WTC11 (cell line): ENCODE data around the gene DTNA. TPM values are rescaled to one million over a fixed set of nuclear protein-coding genes. Genes with fewer than 3 reads are reported as not detected.

ENCODE experiments used
- ATAC-seq: fragments of 200-7000 bp; cut with Tn5 transposase; 2 replicates; pipeline ENCODE4 v1.10.0; 2021; ENCODE audit warnings: mild to moderate bottlenecking, moderate library complexity
- CTCF ChIA-PET: fragments of 300-600 bp; sonication (Branson Sonifier 250); formaldehyde crosslinking; loops from one replicate; lab custom pipeline; 2021; ENCODE audit warnings: antibody characterized with exemption; lab: Charles Lee
- POLR2A ChIA-PET: fragments of 350-600 bp; sonication (Branson Sonifier 250); formaldehyde crosslinking; loops from one replicate; lab custom pipeline; 2021; ENCODE audit warnings: antibody characterized with exemption; lab: Charles Lee
- DNase-seq: peaks from one replicate; pipeline ENCODE4 v3.0.0; 2021; ENCODE audit warnings: low spot score
- H3K27ac Mint-ChIP-seq: 2 replicates; pipeline ENCODE4 v1.8.0; 2021; ENCODE audit warnings: mixed read lengths
- H3K27me3 Mint-ChIP-seq: 2 replicates; pipeline ENCODE4 v1.8.0; 2021; ENCODE audit warnings: low read depth, mild to moderate bottlenecking, moderate library complexity, mixed read lengths
- H3K36me3 Mint-ChIP-seq: 2 replicates; pipeline ENCODE4 v1.8.0; 2021; ENCODE audit warnings: mixed read lengths
- H3K4me1 Mint-ChIP-seq: 2 replicates; pipeline ENCODE4 v1.8.0; 2022; ENCODE audit warnings: mixed read lengths
- H3K4me3 Mint-ChIP-seq: 2 replicates; pipeline ENCODE4 v1.8.0; 2021; ENCODE audit warnings: mild to moderate bottlenecking, moderate library complexity, mixed read lengths
- H3K9me3 Mint-ChIP-seq: 2 replicates; pipeline ENCODE4 v1.8.0; 2021; ENCODE audit warnings: mixed read lengths
- CREM ChIP-seq: sonication (generic); formaldehyde crosslinking; IDR thresholded peaks from 2 replicates; pipeline ENCODE4 v1.8.1; 2022; ENCODE audit warnings: mild to moderate bottlenecking, missing genetic modification reagents, moderate library complexity
- FOXJ3 ChIP-seq: sonication (generic); formaldehyde crosslinking; IDR thresholded peaks from 2 replicates; pipeline ENCODE4 v1.9.0; 2021; ENCODE audit warnings: missing genetic modification reagents, mild to moderate bottlenecking, borderline replicate concordance
- JUN ChIP-seq: sonication (generic); formaldehyde crosslinking; IDR thresholded peaks from 2 replicates; pipeline ENCODE4 v1.8.0; 2023; ENCODE audit warnings: mild to moderate bottlenecking, missing genetic modification reagents
- ZNF138 ChIP-seq: sonication (generic); formaldehyde crosslinking; conservative IDR thresholded peaks from 2 replicates; pipeline ENCODE4 v1.8.1; 2022; ENCODE audit warnings: mild to moderate bottlenecking, moderate library complexity, missing genetic modification reagents
- total RNA-seq: library from RNA; stranded (reverse); gene quantifications from 3 replicates; pipeline ENCODE4 v1.2.3, GENCODE V29; 2021
- TF ChIP-seq, protein P1 (sequence below): sonication (generic); formaldehyde crosslinking; IDR thresholded peaks from 2 replicates; pipeline ENCODE4 v1.8.1; 2023; ENCODE audit warnings: mild to moderate bottlenecking, missing genetic modification reagents, borderline replicate concordance
- TF ChIP-seq, protein P2 (sequence below): sonication (generic); formaldehyde crosslinking; IDR thresholded peaks from 2 replicates; pipeline ENCODE4 v1.8.0; 2022; ENCODE audit warnings: mild to moderate bottlenecking, missing genetic modification reagents
- TF ChIP-seq, protein P3 (sequence below): sonication (generic); formaldehyde crosslinking; conservative IDR thresholded peaks from 2 replicates; pipeline ENCODE4 v1.8.1; 2022; ENCODE audit warnings: mild to moderate bottlenecking, missing genetic modification reagents
- TF ChIP-seq, protein P4 (sequence below): sonication (generic); formaldehyde crosslinking; IDR thresholded peaks from 2 replicates; pipeline ENCODE4 v1.8.0; 2022; ENCODE audit warnings: mild to moderate bottlenecking, missing genetic modification reagents
- TF ChIP-seq, protein P5 (sequence below): sonication (generic); formaldehyde crosslinking; IDR thresholded peaks from 2 replicates; pipeline ENCODE4 v1.8.1; 2022; ENCODE audit warnings: low read depth, mild to moderate bottlenecking, moderate library complexity, missing genetic modification reagents, borderline replicate concordance
- TF ChIP-seq, protein P6 (sequence below): sonication (generic); formaldehyde crosslinking; IDR thresholded peaks from 2 replicates; pipeline ENCODE4 v1.8.0; 2022; ENCODE audit warnings: mild to moderate bottlenecking, missing genetic modification reagents
- TF ChIP-seq, protein P7 (sequence below): sonication (generic); formaldehyde crosslinking; IDR thresholded peaks from 2 replicates; pipeline ENCODE4 v1.8.1; 2023; ENCODE audit warnings: mild to moderate bottlenecking, missing genetic modification reagents, moderate library complexity
- TF ChIP-seq, protein P8 (sequence below): fragments of 250-450 bp; sonication (Bioruptor Pico); conservative IDR thresholded peaks from 2 replicates; pipeline ENCODE4 v1.9.0; 2021; ENCODE audit warnings: mild to moderate bottlenecking

Gene DTNA
- total RNA-seq, 1 experiment from 2014 or later, result 16.1 TPM

DNA sequence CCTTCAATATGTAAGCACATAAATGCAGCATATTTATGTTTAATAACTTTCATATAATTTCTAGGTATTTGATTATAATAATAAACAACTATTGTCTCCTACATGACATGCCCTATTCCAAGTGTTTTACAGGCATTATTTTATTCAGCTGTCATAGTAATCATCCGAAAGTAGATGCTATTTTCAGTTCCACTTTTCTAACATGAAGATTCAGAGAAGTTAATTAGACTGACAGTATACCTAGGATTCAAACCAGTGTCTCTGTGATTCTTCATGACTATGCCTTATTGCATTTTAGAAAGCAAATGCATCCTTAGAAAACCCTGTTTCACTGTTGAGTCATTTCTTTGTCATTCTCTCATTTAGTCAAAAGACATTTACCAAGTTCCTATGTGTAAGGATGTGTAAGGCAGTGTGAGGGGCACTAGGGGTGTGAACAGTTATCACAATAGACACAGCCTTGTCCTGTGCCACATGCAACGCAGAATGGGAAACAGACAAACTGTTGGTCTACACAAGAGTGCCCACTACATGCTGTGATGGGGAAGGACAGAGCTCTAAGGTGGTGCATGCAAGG is 79.8 kb downstream of the DTNA start:
- peaks cover 32% of the 10 kb centered on the region for H3K4me1 Mint-ChIP-seq
- ATAC-seq, result no peak; the same call in 1 of the 2 replicates
- TF ChIP-seq, protein P1, sequence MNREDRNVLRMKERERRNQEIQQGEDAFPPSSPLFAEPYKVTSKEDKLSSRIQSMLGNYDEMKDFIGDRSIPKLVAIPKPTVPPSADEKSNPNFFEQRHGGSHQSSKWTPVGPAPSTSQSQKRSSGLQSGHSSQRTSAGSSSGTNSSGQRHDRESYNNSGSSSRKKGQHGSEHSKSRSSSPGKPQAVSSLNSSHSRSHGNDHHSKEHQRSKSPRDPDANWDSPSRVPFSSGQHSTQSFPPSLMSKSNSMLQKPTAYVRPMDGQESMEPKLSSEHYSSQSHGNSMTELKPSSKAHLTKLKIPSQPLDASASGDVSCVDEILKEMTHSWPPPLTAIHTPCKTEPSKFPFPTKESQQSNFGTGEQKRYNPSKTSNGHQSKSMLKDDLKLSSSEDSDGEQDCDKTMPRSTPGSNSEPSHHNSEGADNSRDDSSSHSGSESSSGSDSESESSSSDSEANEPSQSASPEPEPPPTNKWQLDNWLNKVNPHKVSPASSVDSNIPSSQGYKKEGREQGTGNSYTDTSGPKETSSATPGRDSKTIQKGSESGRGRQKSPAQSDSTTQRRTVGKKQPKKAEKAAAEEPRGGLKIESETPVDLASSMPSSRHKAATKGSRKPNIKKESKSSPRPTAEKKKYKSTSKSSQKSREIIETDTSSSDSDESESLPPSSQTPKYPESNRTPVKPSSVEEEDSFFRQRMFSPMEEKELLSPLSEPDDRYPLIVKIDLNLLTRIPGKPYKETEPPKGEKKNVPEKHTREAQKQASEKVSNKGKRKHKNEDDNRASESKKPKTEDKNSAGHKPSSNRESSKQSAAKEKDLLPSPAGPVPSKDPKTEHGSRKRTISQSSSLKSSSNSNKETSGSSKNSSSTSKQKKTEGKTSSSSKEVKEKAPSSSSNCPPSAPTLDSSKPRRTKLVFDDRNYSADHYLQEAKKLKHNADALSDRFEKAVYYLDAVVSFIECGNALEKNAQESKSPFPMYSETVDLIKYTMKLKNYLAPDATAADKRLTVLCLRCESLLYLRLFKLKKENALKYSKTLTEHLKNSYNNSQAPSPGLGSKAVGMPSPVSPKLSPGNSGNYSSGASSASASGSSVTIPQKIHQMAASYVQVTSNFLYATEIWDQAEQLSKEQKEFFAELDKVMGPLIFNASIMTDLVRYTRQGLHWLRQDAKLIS (CRISPR knock-in tag), result no peak
- TF ChIP-seq, protein P2, sequence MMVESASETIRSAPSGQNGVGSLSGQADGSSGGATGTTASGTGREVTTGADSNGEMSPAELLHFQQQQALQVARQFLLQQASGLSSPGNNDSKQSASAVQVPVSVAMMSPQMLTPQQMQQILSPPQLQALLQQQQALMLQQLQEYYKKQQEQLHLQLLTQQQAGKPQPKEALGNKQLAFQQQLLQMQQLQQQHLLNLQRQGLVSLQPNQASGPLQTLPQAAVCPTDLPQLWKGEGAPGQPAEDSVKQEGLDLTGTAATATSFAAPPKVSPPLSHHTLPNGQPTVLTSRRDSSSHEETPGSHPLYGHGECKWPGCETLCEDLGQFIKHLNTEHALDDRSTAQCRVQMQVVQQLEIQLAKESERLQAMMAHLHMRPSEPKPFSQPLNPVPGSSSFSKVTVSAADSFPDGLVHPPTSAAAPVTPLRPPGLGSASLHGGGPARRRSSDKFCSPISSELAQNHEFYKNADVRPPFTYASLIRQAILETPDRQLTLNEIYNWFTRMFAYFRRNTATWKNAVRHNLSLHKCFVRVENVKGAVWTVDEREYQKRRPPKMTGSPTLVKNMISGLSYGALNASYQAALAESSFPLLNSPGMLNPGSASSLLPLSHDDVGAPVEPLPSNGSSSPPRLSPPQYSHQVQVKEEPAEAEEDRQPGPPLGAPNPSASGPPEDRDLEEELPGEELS (CRISPR knock-in tag), result no peak
- TF ChIP-seq CREM (CRISPR knock-in tag) (no peak), ZNF138 (no peak), FOXJ3 (CRISPR knock-in tag) (no peak)
- TF ChIP-seq, protein P3, sequence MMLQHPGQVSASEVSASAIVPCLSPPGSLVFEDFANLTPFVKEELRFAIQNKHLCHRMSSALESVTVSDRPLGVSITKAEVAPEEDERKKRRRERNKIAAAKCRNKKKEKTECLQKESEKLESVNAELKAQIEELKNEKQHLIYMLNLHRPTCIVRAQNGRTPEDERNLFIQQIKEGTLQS (CRISPR knock-in tag), result no peak
- TF ChIP-seq, protein P4, sequence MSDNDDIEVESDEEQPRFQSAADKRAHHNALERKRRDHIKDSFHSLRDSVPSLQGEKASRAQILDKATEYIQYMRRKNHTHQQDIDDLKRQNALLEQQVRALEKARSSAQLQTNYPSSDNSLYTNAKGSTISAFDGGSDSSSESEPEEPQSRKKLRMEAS, result no peak
- TF ChIP-seq, protein P5, sequence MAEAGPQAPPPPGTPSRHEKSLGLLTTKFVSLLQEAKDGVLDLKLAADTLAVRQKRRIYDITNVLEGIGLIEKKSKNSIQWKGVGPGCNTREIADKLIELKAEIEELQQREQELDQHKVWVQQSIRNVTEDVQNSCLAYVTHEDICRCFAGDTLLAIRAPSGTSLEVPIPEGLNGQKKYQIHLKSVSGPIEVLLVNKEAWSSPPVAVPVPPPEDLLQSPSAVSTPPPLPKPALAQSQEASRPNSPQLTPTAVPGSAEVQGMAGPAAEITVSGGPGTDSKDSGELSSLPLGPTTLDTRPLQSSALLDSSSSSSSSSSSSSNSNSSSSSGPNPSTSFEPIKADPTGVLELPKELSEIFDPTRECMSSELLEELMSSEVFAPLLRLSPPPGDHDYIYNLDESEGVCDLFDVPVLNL (CRISPR knock-in tag), result no peak
- TF ChIP-seq, protein P6, sequence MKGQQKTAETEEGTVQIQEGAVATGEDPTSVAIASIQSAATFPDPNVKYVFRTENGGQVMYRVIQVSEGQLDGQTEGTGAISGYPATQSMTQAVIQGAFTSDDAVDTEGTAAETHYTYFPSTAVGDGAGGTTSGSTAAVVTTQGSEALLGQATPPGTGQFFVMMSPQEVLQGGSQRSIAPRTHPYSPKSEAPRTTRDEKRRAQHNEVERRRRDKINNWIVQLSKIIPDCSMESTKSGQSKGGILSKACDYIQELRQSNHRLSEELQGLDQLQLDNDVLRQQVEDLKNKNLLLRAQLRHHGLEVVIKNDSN, result no peak
- TF ChIP-seq, protein P7, sequence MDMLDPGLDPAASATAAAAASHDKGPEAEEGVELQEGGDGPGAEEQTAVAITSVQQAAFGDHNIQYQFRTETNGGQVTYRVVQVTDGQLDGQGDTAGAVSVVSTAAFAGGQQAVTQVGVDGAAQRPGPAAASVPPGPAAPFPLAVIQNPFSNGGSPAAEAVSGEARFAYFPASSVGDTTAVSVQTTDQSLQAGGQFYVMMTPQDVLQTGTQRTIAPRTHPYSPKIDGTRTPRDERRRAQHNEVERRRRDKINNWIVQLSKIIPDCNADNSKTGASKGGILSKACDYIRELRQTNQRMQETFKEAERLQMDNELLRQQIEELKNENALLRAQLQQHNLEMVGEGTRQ, result no peak
- no peaks in the 10 kb centered on the region; the same call in 1 of the 2 replicates for H3K27me3 Mint-ChIP-seq
- peaks cover 23% of the 10 kb centered on the region for H3K9me3 Mint-ChIP-seq
- ChIA-PET POLR2A (no interaction called here), CTCF (interaction anchor here (1.6 kb wide), 1 partner anchor 20 kb away, joined by 4 read pairs; no protein-coding TSS in a partner anchor)
- H3K27ac Mint-ChIP-seq, result no peak overlapping the region
- no peak for DNase-seq
- no peak overlapping the region for H3K4me3 Mint-ChIP-seq
- peaks cover 26% of the 10 kb centered on the region for H3K36me3 Mint-ChIP-seq

DNA sequence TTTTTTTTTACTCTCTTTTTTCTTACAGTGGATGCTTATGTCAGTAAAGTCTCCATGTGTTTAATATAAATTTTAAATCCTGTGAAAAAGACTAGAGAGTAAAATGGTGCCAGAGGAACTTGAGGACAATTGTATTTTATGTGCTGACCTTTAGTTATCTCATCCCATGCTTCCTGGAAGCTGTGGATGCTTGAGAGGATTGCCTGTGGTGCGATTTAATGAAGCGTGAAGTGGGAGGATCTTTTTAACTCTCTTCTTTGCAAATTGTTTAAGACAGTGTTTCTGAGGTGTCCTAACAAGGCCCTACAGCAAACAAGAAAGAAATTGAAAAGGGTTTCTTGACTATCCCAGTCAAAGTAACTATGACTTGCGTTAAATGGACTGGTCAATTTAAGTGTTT is 84.2 kb downstream of the DTNA start:
- ATAC-seq (no peak), DNase-seq (no peak)
- H3K27me3 Mint-ChIP-seq, result no peaks in the 10 kb centered on the region; the same call in 1 of the 2 replicates
- no peak overlapping the region for H3K27ac Mint-ChIP-seq
- CTCF ChIA-PET, result interaction anchor here (1.1 to 1.3 kb wide), 2 partner anchors 65 to 133 kb away, joined by 3 to 4 read pairs; no protein-coding TSS in a partner anchor
- H3K36me3 Mint-ChIP-seq, result peaks cover 26% of the 10 kb centered on the region
- H3K4me1 Mint-ChIP-seq, result peaks cover 29% of the 10 kb centered on the region
- TF ChIP-seq, protein P8, sequence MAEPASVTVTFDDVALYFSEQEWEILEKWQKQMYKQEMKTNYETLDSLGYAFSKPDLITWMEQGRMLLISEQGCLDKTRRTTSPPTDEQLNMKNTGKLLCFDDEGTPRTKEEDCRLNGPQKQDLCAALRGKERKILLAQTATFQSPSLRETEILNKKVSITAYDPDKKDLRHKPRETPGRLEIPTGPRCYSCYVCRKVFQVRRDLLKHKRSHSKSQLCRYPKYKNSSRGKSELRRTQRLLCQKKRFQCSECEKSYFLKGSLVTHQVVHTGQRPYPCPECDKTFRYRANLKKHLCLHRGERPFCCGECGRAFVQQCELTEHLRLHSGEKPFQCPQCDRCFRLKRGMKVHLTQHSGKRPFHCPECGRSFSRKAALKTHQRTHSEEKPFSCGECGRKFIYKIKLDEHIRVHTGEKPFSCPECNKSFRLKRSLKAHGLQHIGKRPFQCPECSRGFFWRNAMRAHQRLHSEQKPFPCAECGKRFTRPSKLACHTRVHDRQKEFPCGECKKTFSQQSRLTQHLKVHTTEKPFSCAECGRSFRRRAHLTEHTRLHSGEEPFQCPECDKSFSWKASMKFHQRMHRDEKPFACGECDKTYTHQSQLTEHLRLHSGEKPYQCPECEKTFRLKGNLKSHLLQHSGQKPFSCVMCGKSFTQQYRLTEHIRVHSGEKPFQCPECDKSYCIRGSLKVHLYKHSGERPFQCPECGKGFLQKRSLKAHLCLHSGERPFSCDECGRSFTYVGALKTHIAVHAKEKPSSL, result no peak
- TF ChIP-seq JUN (CRISPR knock-in tag), result no peak
- H3K4me3 Mint-ChIP-seq, result no peak overlapping the region
- POLR2A ChIA-PET, result interaction anchor here (0.6 kb wide), 1 partner anchor 446 kb away, joined by 3 read pairs; no protein-coding TSS in a partner anchor
- peaks cover 23% of the 10 kb centered on the region for H3K9me3 Mint-ChIP-seq
